ENCODE measurements around the gene DNAJA1. TPM values are rescaled to one million over a fixed set of nuclear protein-coding genes. Genes with fewer than 3 reads are reported as not detected.

The DNAJA1 gene
- total RNA-seq, 1 donor from 2014 or later: 125 TPM

DNA sequence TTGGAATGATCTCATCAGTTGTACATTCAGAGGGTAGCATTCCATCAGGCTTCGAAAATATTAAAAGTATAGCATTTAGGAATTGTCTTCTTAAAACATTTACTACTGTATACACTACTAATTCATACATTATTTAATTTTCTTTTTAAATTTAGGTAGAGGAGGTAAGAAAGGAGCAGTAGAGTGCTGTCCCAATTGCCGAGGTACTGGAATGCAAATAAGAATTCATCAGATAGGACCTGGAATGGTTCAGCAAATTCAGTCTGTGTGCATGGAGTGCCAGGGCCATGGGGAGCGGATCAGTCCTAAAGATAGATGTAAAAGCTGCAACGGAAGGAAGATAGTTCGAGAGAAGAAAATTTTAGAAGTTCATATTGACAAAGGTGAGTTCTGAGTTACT lies 5.2 kb downstream of the DNAJA1 start:
- H3K9me3 ChIP-seq: no peaks in the 10 kb centered on the region
- H3K27me3 ChIP-seq: no peaks in the 10 kb centered on the region
- TF ChIP-seq, protein P1, sequence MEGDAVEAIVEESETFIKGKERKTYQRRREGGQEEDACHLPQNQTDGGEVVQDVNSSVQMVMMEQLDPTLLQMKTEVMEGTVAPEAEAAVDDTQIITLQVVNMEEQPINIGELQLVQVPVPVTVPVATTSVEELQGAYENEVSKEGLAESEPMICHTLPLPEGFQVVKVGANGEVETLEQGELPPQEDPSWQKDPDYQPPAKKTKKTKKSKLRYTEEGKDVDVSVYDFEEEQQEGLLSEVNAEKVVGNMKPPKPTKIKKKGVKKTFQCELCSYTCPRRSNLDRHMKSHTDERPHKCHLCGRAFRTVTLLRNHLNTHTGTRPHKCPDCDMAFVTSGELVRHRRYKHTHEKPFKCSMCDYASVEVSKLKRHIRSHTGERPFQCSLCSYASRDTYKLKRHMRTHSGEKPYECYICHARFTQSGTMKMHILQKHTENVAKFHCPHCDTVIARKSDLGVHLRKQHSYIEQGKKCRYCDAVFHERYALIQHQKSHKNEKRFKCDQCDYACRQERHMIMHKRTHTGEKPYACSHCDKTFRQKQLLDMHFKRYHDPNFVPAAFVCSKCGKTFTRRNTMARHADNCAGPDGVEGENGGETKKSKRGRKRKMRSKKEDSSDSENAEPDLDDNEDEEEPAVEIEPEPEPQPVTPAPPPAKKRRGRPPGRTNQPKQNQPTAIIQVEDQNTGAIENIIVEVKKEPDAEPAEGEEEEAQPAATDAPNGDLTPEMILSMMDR (IDR thresholded peaks at IDR 0.05): no peak
- H3K36me3 ChIP-seq: peaks cover 86% of the 10 kb centered on the region
- intact Hi-C loops (cut with DNase I): no loop called here
- H3K4me3 ChIP-seq: no peak overlapping the region
- peaks cover 54% of the 10 kb centered on the region for H3K4me1 ChIP-seq
- no peak for ATAC-seq
- H3K27ac ChIP-seq: no peak overlapping the region
- DNase-seq: no peak

DNA sequence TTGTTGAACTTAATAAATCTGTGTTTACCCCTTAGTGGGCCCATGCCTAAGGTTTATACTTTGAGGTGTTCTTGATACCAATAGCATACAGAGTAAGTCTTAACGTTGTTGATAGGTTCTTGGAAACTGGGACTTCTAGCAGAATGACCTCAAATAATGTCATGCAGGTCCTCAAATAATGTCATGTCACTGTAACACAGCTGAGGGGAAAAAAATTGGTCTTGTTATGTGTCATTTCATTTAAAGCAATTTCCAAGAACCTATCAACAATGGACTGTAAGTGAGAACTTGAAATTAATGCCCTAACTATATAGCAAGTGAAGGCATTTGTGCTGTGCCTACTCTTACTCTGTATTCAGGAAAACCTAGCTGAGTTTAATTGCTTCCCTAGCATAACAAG lies 7.2 kb downstream of the DNAJA1 start:
- Histone ChIP-seq H3K9me3 (no peaks in the 10 kb centered on the region), H3K27me3 (no peaks in the 10 kb centered on the region), H3K27ac (no peak overlapping the region), H3K4me1 (peaks cover 39% of the 10 kb centered on the region), H3K36me3 (peaks cover 98% of the 10 kb centered on the region), H3K4me3 (no peak overlapping the region)
- DNase-seq (no peak), ATAC-seq (no peak)
- TF ChIP-seq, protein P1 (IDR thresholded peaks at IDR 0.05): no peak
- intact Hi-C loops (cut with DNase I): no loop called here

DNA sequence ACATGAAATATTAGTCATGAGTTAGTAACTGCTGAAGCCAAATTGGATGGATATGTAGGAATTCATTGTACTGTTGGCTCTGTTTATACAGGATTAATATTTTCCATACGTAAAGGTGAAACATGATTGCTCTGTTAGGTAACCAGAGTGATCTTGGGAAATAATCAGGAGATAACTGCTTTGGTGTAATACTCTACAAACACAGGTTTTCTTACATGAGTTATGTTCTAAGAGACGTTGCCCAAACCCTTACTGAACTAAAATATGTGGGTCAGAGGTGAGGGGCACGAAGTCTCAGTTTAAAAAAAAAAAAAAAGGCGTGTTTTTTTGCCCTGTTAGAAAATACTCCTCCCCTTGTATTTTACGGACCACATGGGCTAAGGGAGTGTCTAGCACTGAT lies 7.8 kb downstream of the DNAJA1 start:
- H3K4me1 ChIP-seq: peaks cover 34% of the 10 kb centered on the region
- no peaks in the 10 kb centered on the region for H3K9me3 ChIP-seq
- TF ChIP-seq, protein P1 (IDR thresholded peaks at IDR 0.05): no peak
- no peak overlapping the region for H3K4me3 ChIP-seq
- no peak overlapping the region for H3K27ac ChIP-seq
- peaks cover 98% of the 10 kb centered on the region for H3K36me3 ChIP-seq
- no peaks in the 10 kb centered on the region for H3K27me3 ChIP-seq
- intact Hi-C loops (cut with DNase I): no loop called here
- DNase-seq (no peak), ATAC-seq (no peak)

DNA sequence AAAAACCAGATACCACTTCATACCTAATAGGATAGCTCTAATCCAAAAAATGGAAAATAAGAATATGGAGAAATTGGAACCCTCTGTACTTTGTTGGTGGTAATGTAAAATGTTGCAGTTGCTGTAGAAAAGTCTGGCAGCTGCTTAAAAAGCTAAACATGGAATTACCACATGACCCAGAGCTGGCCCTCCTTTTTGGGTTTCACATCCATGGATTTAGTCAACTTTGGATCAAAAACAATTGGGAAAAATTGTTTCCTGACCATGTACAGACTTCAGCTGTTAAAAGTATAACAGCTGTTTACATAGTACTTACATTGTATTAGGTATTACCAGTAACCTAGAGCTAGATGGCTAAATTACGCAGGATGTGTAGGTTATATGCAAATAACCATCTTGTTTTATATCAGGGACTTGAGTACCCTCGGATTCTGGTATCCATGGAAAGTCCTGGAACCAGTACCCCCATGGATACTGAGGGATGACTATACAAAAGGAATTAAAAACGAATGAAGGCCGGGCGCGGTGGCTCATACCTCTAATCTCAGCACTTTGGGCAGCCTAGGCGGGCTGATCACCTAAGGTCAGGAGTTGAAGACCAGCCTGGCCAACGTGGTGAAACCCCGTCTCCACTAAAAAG lies 15.8 kb downstream of the DNAJA1 start:
- DNase-seq: no peak
- Histone ChIP-seq H3K27ac (no peak overlapping the region), H3K9me3 (no peaks in the 10 kb centered on the region), H3K36me3 (peaks cover 59% of the 10 kb centered on the region), H3K4me1 (peaks cover 12% of the 10 kb centered on the region), H3K27me3 (no peaks in the 10 kb centered on the region), H3K4me3 (no peak overlapping the region)
- intact Hi-C loops (cut with DNase I): no loop called here
- TF ChIP-seq, protein P1 (IDR thresholded peaks at IDR 0.05): no peak
- ATAC-seq: no peak

DNA sequence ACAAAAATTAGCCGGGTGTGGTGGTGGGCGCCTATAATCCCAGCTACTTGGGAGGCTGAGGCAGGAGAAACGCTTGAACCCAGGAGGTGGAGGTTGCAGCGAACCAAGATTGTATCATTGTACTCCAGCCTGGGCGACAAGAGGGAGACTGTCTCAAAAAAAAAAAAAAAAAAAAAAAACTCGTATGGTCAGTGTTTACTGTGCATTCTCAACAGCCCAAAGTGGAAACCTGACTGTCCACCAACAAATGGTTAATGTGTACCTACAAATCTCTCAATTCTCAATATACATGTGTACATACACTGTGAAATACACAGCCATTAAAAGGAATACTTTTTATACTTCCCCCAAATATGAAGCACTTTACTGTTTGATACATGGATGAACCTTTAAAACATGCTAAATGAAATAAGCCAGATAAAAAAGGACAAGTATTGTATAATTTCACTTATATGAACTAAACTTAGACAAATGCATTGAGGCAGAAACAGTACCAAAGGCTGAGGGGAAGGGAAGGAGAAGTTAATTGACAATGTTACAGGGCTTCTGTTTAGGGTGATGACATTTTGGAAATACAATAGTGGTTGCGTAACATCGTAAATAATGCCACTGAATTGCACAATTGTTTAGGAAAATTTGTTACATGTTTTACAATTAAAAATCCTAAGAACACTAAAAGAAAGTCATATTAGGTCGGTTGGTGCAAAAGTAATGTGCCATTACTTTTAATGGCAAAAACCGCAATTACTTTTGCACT lies 16.5 kb downstream of the DNAJA1 start:
- TF ChIP-seq, protein P1 (IDR thresholded peaks at IDR 0.05): no peak
- intact Hi-C loops (cut with DNase I): no loop called here
- no peak overlapping the region for H3K27ac ChIP-seq
- H3K36me3 ChIP-seq: peaks cover 59% of the 10 kb centered on the region
- ATAC-seq (no peak), DNase-seq (no peak)
- no peaks in the 10 kb centered on the region for H3K27me3 ChIP-seq
- no peaks in the 10 kb centered on the region for H3K9me3 ChIP-seq
- no peak overlapping the region for H3K4me3 ChIP-seq
- H3K4me1 ChIP-seq: peaks cover 12% of the 10 kb centered on the region

All from upper lobe of right lung (tissue), 1 donor.